22Rv1 (cell line): ENCODE data around the gene FRS3.

Experiments used
- H3K27ac ChIP-seq: fragments of 450-650 bp; 2 replicates; pipeline ENCODE4 v1.5.1; 2017
- CTCF ChIP-seq: fragments of 450-650 bp; IDR thresholded peaks from 2 replicates; pipeline ENCODE4 v1.5.1; 2017; ENCODE audit warnings: mild to moderate bottlenecking
- ZFX ChIP-seq: fragments of 450-650 bp; IDR thresholded peaks from 2 replicates; pipeline ENCODE4 v1.6.1; 2017; ENCODE audit warnings: antibody characterized with exemption, borderline replicate concordance

FRS3 gene

GRCh38 chr6:41790045-41790444, 10.3 kb upstream of the FRS3 start:
- no peak for TF ChIP-seq ZFX
- TF ChIP-seq CTCF: no peak
- H3K27ac ChIP-seq: no peak overlapping the region

GRCh38 chr6:41789390-41789724, 9.7 kb upstream of the FRS3 start:
- no peak for TF ChIP-seq CTCF
- no peak for TF ChIP-seq ZFX
- H3K27ac ChIP-seq: no peak overlapping the region

DNA sequence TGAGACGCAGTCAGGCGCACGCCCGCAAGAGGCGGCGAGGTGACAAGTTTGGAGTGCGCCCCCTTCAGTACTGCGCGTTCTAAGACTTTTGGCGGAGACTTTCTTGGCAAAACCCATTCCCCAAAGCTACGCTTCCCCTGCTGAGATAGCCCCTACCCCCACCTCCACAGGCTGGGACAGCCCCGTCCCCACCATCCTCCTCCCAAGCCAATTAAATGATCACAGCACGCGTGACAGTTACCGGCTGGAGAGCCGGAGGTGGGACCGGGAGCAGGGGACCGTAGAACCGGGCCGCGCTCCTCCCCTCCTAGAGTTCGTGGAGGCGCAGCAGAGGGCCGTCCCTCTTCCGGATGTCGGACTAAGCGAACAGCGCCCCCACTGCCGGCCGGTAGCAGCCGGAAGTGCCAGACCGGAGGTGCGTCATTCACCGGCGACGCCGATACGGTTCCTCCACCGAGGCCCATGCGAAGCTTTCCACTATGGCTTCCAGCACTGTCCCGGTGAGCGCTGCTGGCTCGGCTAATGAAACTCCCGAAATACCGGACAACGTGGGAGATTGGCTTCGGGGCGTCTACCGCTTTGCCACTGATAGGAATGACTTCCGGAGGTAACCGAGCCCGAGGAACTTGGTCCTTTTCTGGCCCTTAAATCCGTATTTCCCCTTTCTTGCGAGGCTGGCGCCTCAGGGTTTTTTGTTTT, 7.7 kb upstream of the FRS3 start, which contains the start of gene TOMM6:
TSS of gene TOMM6 (plus strand) at position 476 of the 699 bp plus-strand sequence. CDS start at position 480, 4 bp downstream.
- H3K27ac ChIP-seq: peak within 1 kb of the TSS; percentile 88
- peak; percentile 91 for TF ChIP-seq CTCF
- TF ChIP-seq ZFX: no peak

DNA sequence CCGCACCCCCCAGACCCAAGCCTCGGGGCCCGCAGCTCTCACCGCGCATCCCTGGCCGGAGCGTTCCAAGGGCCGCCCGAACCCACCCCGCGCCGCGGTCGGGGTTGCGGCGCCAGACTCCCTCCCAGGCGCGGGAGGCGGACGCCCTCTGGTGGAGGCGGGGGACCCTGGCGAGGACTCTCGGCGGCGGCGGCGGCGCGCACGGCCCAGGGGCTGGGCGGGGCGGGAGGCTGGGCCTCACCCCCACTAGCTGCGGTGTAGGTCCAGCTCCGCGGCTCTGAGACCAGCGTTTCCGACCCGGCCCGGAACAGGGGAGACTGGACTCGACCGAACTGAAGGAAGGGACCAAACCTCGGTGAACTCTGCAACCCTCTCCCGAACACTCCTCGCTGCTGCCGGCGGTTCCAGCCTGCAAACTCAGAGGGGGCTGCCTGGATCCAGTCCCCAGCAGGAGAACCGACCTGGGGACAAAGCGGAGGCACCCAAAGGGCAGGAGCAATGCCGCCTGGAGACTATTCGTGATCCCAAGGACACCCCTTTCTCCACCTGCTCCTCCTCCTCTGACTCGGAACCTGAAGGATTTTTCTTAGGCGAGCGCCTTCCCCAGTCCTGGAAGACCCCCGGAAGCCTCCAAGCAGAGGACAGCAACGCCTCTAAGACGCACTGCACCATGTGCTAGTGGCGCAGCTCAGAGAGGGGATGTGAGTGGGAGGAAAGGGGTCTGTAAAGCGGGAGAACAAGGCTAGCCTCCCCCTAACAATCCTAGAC, 6.9 kb upstream of the FRS3 start:
- H3K27ac ChIP-seq: peak overlapping the region; percentile 88

GRCh38 chr6:41785689-41786450, 6.2 kb upstream of the FRS3 start:
- TF ChIP-seq ZFX (no peak), CTCF (no peak)
- peak overlapping the region; percentile 88 for H3K27ac ChIP-seq

More for the DNA sequence above, 6.9 kb upstream of the FRS3 start:
- no peak for TF ChIP-seq ZFX
- TF ChIP-seq CTCF: peak; percentile 87

DNA sequence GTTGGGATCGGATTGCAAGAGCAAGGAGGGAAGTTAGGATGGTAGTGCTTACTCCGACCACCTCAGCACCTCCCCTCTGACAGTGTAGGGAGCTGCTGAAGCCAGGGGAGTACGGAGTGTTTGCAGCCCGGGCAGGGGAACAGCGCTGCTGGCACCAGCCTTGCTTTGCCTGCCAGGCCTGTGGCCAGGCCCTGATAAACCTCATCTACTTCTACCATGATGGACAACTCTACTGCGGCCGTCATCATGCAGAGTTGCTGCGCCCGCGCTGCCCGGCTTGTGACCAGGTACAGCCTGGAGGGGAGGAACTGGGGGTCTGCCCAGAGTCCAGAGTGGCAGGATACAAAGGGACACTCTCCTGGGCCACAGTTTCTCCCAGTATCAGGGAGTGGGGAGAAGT, 5.6 kb upstream of the FRS3 start:
- no peak overlapping the region for H3K27ac ChIP-seq
- no peak for TF ChIP-seq ZFX
- no peak for TF ChIP-seq CTCF
